Measurements from ENCODE around the gene SARDH.

- TF ChIP-seq CTCF (optimal IDR thresholded peaks at IDR 0.05 in 1 of 3, IDR thresholded peaks at IDR 0.05 in 1 of 3, conservative IDR thresholded peaks at IDR 0.05 in 1 of 3; ENCODE audit: extremely low read depth in 1 of 3, insufficient read depth in 2 of 3, low read length in 3 of 3) (no peak), EZH2 (IDR thresholded peaks at IDR 0.05; ENCODE audit: low read length) (no peak)
Measured at GRCh38 chr9:133778336-133779013, 40.3 kb upstream of the SARDH start.

All from keratinocyte (primary cell).